ENCODE measurements around the gene OCEL1.

DNA sequence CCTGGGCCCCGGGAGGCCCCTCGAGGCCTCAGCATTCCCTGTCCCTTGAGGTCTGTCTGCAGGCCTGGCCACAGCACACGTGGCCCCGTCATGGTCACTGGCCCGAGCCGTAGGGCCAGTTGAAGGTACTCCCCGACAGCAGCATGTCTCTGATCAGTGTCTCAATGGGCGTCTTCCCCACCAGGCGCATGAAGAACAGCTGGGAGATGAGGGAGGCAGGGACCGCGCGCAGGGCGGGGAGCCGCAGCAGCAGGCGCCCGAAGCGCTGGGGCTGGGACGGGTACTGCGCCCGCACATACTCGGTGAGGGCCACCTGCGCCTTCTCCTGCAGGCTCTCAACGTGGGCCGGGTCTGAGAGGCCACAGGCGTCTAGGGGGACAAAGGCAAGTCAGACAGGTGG lies 6.2 kb downstream of the OCEL1 start:
- TF ChIP-seq EZH2 (IDR thresholded peaks at IDR 0.05; ENCODE audit: borderline replicate concordance, low read length) = no peak
- TF ChIP-seq, protein P1, sequence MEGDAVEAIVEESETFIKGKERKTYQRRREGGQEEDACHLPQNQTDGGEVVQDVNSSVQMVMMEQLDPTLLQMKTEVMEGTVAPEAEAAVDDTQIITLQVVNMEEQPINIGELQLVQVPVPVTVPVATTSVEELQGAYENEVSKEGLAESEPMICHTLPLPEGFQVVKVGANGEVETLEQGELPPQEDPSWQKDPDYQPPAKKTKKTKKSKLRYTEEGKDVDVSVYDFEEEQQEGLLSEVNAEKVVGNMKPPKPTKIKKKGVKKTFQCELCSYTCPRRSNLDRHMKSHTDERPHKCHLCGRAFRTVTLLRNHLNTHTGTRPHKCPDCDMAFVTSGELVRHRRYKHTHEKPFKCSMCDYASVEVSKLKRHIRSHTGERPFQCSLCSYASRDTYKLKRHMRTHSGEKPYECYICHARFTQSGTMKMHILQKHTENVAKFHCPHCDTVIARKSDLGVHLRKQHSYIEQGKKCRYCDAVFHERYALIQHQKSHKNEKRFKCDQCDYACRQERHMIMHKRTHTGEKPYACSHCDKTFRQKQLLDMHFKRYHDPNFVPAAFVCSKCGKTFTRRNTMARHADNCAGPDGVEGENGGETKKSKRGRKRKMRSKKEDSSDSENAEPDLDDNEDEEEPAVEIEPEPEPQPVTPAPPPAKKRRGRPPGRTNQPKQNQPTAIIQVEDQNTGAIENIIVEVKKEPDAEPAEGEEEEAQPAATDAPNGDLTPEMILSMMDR (conservative IDR thresholded peaks at IDR 0.05 in 1 of 2, IDR thresholded peaks at IDR 0.05 in 1 of 2; ENCODE audit: extremely low read depth in 1 of 2, insufficient read depth in 1 of 2, low read depth in 1 of 2, low read length in 2 of 2) = no peak

Data from mammary epithelial cell (primary cell).